Coronary artery (tissue), 2 donors: Measurements from ENCODE around the gene CD40LG.

Experiments
- DNase-seq: peaks from one replicate; pipeline ENCODE4 v3.0.0-alpha.2; 2017; ENCODE audit warnings: low spot score
- H3K27ac ChIP-seq, 2 donors: fragments of 200-600 bp; sonication (generic); one replicate each; pipeline ENCODE4 v1.5.1; 2016 to 2019
- H3K4me3 ChIP-seq: fragments of 200-600 bp; sonication (generic); 2 replicates; pipeline ENCODE4 v1.5.1; 2016; ENCODE audit warnings: mild to moderate bottlenecking, moderate library complexity
- CTCF ChIP-seq: fragments of 200-600 bp; sonication (generic); IDR thresholded peaks from one replicate; pipeline ENCODE4 v1.5.1; 2019; ENCODE audit warnings: antibody characterized with exemption

CD40LG gene

GRCh38 chrX:136627409-136627808, 20.5 kb upstream of the CD40LG start:
- Histone ChIP-seq H3K4me3 (no peak overlapping the region), H3K27ac (no peak overlapping the region)
- no peak for DNase-seq
- no peak for TF ChIP-seq CTCF

DNA sequence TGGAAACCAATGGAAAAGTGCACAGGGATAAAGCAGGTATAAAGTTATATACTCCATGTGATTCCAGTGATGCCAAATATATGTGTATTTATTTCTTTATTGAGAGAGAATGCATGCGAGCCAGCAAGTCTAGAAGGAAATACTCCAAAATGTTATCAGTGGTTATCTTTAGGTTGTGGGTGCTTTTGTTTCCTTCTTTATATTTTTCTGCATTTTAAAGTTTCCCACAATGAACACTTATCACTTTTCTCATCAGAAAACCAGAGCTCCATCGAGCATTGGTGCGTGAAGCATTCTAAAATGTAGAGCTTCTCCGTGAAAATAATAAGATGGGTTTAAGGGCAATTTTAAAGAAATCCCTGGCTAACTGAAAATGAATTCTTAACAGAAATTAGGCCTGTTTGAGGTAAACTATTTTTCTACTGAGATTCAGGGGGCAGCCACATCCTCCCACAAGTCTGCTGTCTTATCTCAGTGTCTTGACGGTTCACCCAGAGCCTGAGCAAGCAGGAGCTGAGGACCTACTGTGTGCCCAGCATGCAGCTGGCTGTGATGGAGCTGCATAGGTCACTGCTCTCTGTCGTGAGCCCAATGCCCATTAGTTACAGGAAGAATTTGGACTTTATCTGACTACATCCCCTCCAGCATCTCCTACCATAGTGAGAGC, 18.7 kb upstream of the CD40LG start:
- H3K27ac ChIP-seq = no peak overlapping the region
- TF ChIP-seq CTCF = no peak
- no peak overlapping the region for H3K4me3 ChIP-seq
- no peak for DNase-seq

DNA sequence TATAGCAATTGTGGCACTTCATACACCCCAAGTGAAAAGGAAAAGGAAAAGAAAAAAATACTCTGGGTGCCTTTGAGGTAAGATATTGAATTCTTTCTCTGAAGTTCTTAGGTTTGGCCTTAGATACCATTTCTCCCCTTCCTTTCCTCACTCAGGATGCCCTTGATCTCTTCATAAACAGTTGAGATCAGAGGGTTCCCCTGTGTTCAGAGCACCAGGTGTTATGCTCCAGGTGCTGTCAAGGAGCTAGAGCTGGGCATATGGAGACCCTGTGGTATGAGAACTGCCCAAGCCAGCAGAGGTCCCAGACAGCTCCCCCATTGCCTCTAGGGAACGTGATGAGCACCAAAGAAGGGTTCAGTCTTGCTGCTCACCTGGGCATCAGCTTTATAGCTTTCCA, 17.1 kb upstream of the CD40LG start:
- no peak overlapping the region for H3K4me3 ChIP-seq
- no peak for TF ChIP-seq CTCF
- H3K27ac ChIP-seq = no peak overlapping the region
- no peak for DNase-seq

DNA sequence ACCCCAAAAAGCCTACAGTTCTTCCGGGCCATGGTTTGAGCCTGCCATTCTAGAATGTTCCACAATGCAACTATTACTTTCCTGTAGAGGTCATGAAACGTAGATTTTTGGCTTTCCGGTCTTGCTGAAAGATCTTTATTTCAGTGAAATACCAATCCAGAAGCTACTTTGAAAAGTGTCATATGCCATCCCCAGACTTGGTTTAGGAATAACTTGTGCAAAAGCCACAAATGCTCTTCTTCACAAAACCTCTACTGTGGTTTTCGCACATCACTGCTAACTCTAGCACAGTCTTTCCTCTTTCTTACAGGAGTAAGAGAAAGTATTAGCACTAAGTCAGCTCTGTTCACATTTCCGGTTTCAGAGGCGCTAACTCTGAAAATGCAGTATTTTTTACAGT, 12.7 kb upstream of the CD40LG start:
- no peak overlapping the region for H3K27ac ChIP-seq
- no peak for DNase-seq
- no peak for TF ChIP-seq CTCF
- H3K4me3 ChIP-seq = no peak overlapping the region

DNA sequence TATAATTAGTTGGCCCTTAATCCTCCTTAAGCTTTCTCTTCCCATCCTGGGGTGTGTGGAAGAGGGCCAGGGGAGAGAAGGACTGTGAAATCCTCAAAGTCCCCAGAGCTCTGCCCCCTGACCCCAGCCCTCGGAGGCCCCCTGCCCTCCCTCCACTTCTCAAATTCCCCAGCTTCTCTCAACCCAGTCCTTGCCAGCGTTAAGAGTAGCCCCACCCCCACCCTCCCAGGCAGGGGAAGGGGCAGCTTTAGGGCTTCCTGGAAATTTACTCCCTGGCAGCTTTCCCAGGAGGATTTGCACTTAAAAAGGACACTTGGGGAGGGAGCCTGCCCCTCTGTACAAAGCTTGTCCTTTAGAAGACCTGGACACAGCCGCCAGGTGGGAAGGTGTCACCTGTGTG, 11.8 kb upstream of the CD40LG start:
- DNase-seq = no peak
- H3K4me3 ChIP-seq = no peak overlapping the region
- TF ChIP-seq CTCF = no peak
- no peak overlapping the region for H3K27ac ChIP-seq

- Histone ChIP-seq H3K4me3 (no peak overlapping the region), H3K27ac (no peak overlapping the region)
- no peak for TF ChIP-seq CTCF
- DNase-seq = no peak
Observed at GRCh38 chrX:136639506-136640176, 8.3 kb upstream of the CD40LG start.

GRCh38 chrX:136643243-136643642, 4.7 kb upstream of the CD40LG start:
- Histone ChIP-seq H3K27ac (no peak overlapping the region), H3K4me3 (no peak overlapping the region)
- DNase-seq = no peak
- no peak for TF ChIP-seq CTCF
